Kidney (tissue), 14 donors: ENCODE measurements around the gene MN1. TPM values are rescaled to one million over a fixed set of nuclear protein-coding genes. Genes with fewer than 3 reads are reported as not detected.

ENCODE experiments used
- DNase-seq, 5 donors: peaks; one replicate each; pipeline ENCODE4 v3.0.0-alpha.2; 2013 to 2020
- FAIRE-seq: peaks from 2 replicates; lab custom pipeline; 2012; peaks lifted over from hg19 to GRCh38; lab: Jason Lieb, UNC
- H3K27ac ChIP-seq, 2 donors: one replicate each; pipeline ENCODE4 v1.7.0; 2013; ENCODE audit warnings: low read depth in 2 of 2, low read length in 2 of 2, inconsistent platforms in 1 of 2
- H3K27me3 ChIP-seq: one replicate; pipeline ENCODE4 v1.7.1; 2013; ENCODE audit warnings: low read length, inconsistent platforms; ENCODE audit not compliant: control insufficient read depth, insufficient read depth
- H3K36me3 ChIP-seq, 3 donors: one replicate each; pipeline versions ENCODE4 v1.7.0 to v1.7.1; 2013; ENCODE audit warnings: low read length in 3 of 3, control low read depth in 1 of 3, inconsistent platforms in 1 of 3; ENCODE audit not compliant: insufficient read depth in 3 of 3, control insufficient read depth in 2 of 3
- H3K4me1 ChIP-seq, 3 donors: one replicate each; pipeline versions ENCODE4 v1.7.0 to v1.7.1; 2013; ENCODE audit warnings: low read length in 3 of 3, inconsistent platforms in 1 of 3, low read depth in 1 of 3; ENCODE audit not compliant: control insufficient read depth in 2 of 3, insufficient read depth in 2 of 3
- H3K4me3 ChIP-seq, 3 donors: one replicate each; pipeline versions ENCODE4 v1.7.0 to v1.8.1; 2013; ENCODE audit warnings: low read length in 3 of 3, control low read depth in 1 of 3, inconsistent platforms in 1 of 3
- H3K9ac ChIP-seq, 3 donors: one replicate each; pipeline versions ENCODE4 v1.7.0 to v1.7.1; 2013; ENCODE audit warnings: low read length in 3 of 3, control low read depth in 1 of 3, inconsistent platforms in 1 of 3
- H3K9me3 ChIP-seq, 3 donors: one replicate each; pipeline versions ENCODE4 v1.7.0 to v1.7.1; 2013; ENCODE audit warnings: low read length in 3 of 3, control low read depth in 1 of 3, inconsistent platforms in 1 of 3; ENCODE audit not compliant: control insufficient read depth in 2 of 3, insufficient read depth in 1 of 3
- CTCF ChIP-seq: IDR thresholded peaks from 3 replicates; pipeline ENCODE4 v1.5.1; 2012; ENCODE audit warnings: mild to moderate bottlenecking, moderate library complexity, borderline replicate concordance; ENCODE audit not compliant: insufficient read depth; ENCODE audit errors: extremely low read depth
- intact Hi-C: fragments of 100-400 bp; cut with DNase I; formaldehyde crosslinking; loops from one replicate; pipeline ENCODE4 v1.11.1; 2022
- polyA plus RNA-seq: library from polyadenylated mRNA; stranded (reverse); fragments of 350-450 nt; fragmentation: Illumina TruSeq; extraction: RNeasy Lipid Tissue Mini Kit (QIAGEN cat#74804); gene quantifications from one replicate; pipeline ENCODE4 v1.2.3, GENCODE V29; 2014; ENCODE audit warnings: low read depth, low replicate concordance; ENCODE audit not compliant: insufficient read depth
- total RNA-seq: library from RNA; stranded (reverse); fragmentation: NEBNext Ultra II Directional; extraction: Animal tissue kit (Norgen Biotek cat#: 25700); gene quantifications from one replicate; pipeline ENCODE4 v1.2.1, GENCODE V29; 2021
- donor health status: control.
- donor health status: control.
- donor health status: control.
- donor health status: control.
- donor health status: control.
- donor health status: DM: yes; HTN: yes; CAD: no.
- donor health status: Normal renal cell carcinoma (clear cell type).

MN1 gene
- total and polyA plus RNA-seq, 2 donors from 2014 or later = 0.92 to 3.2 TPM

GRCh38 chr22:27732391-27732790 is 69.2 kb downstream of the MN1 start:
- DNase-seq (no peak), FAIRE-seq (no peak)
- Histone ChIP-seq H3K36me3 (no peaks in the 10 kb centered on the region), H3K9ac (no peak overlapping the region), H3K27me3 (no peaks in the 10 kb centered on the region), H3K4me1 (peaks cover 0 to 2% (median 0%) of the 10 kb centered on the region in 3 donors), H3K27ac (no peak overlapping the region), H3K9me3 (peaks cover 0 to 3% (median 0%) of the 10 kb centered on the region in 3 donors), H3K4me3 (no peak overlapping the region)
- no peak for TF ChIP-seq CTCF
- intact Hi-C loops = no loop called here

- DNase-seq = no peak
- no peak overlapping the region for H3K27ac ChIP-seq
- no peaks in the 10 kb centered on the region for H3K36me3 ChIP-seq
- no peaks in the 10 kb centered on the region for H3K9me3 ChIP-seq
- FAIRE-seq = no peak
- H3K4me1 ChIP-seq = peaks cover 0 to 4% (median 3%) of the 10 kb centered on the region in 3 donors
- intact Hi-C loops = no loop called here
- H3K27me3 ChIP-seq = no peaks in the 10 kb centered on the region
- TF ChIP-seq CTCF = no peak
- no peak overlapping the region for H3K9ac ChIP-seq
- no peak overlapping the region for H3K4me3 ChIP-seq
These were observed 69.9 kb downstream of the MN1 start for GRCh38 chr22:27731621-27732020.

GRCh38 chr22:27730641-27731433 is 70.7 kb downstream of the MN1 start:
- Histone ChIP-seq H3K4me1 (peaks cover 0 to 9% (median 3%) of the 10 kb centered on the region in 3 donors), H3K36me3 (no peaks in the 10 kb centered on the region), H3K9ac (no peak overlapping the region), H3K9me3 (no peaks in the 10 kb centered on the region), H3K27me3 (no peaks in the 10 kb centered on the region), H3K27ac (no peak overlapping the region), H3K4me3 (no peak overlapping the region)
- FAIRE-seq = no peak
- no peak for TF ChIP-seq CTCF
- no peak for DNase-seq
- intact Hi-C loops = no loop called here

GRCh38 chr22:27729246-27729645 is 72.3 kb downstream of the MN1 start:
- Histone ChIP-seq H3K27me3 (no peaks in the 10 kb centered on the region), H3K4me3 (no peak overlapping the region), H3K4me1 (peaks cover 0 to 9% (median 5%) of the 10 kb centered on the region in 3 donors), H3K36me3 (no peaks in the 10 kb centered on the region), H3K9me3 (no peaks in the 10 kb centered on the region), H3K9ac (no peak overlapping the region), H3K27ac (no peak overlapping the region)
- no peak for TF ChIP-seq CTCF
- intact Hi-C loops = no loop called here
- DNase-seq (no peak), FAIRE-seq (no peak)
